ENCODE results near the gene CDK14.

- TF ChIP-seq POLR2A (IDR thresholded peaks at IDR 0.05): no peak
- TF ChIP-seq CTCF (IDR thresholded peaks at IDR 0.05): no peak
Measured at GRCh38 chr7:90596671-90597562, 796 bp downstream of the CDK14 start.
